Astrocyte of the spinal cord (primary cell): Measurements from ENCODE around the gene ZDHHC4.

Source experiments
- DNase-seq: peaks from one replicate; pipeline ENCODE4 v3.0.0; 2011; ENCODE audit warnings: low read depth, low spot score
- H3K4me3 ChIP-seq: 2 replicates; pipeline ENCODE4 v1.5.1; 2011; ENCODE audit warnings: low read depth, mild to moderate bottlenecking, low read length, moderate library complexity
- CTCF ChIP-seq: IDR thresholded peaks from 2 replicates; pipeline ENCODE4 v1.5.1; 2012; ENCODE audit warnings: low read depth, mild to moderate bottlenecking, low read length, inconsistent platforms
- in situ Hi-C: cut with HindIII; loops from 2 replicates; pipeline ENCODE4 v1.10.0; 2017; ENCODE audit warnings: low sequenced_read_pairs

The ZDHHC4 gene

GRCh38 chr7:6562106-6562505, 15.1 kb upstream of the ZDHHC4 start:
- no peak for TF ChIP-seq CTCF
- H3K4me3 ChIP-seq, result no peak overlapping the region
- DNase-seq, result no peak
- in situ Hi-C loops, result no loop called here

GRCh38 chr7:6563936-6564770, 13.1 kb upstream of the ZDHHC4 start:
- no peak overlapping the region for H3K4me3 ChIP-seq
- no peak for DNase-seq
- TF ChIP-seq CTCF, result no peak
- in situ Hi-C loops, result no loop called here

- in situ Hi-C loops, result no loop called here
- no peak for TF ChIP-seq CTCF
- no peak for DNase-seq
- H3K4me3 ChIP-seq, result no peak overlapping the region
Observed at GRCh38 chr7:6565655-6566054, 11.6 kb upstream of the ZDHHC4 start.

- DNase-seq, result no peak
- no peak overlapping the region for H3K4me3 ChIP-seq
- in situ Hi-C loops, result no loop called here
- TF ChIP-seq CTCF, result no peak
Observed at GRCh38 chr7:6567886-6568285, 9.4 kb upstream of the ZDHHC4 start.

GRCh38 chr7:6571160-6571779, 6.0 kb upstream of the ZDHHC4 start:
- no peak overlapping the region for H3K4me3 ChIP-seq
- no peak for DNase-seq
- in situ Hi-C loops, result no loop called here

More at GRCh38 chr7:6571160-6571779, 6.0 kb upstream of the ZDHHC4 start:
- no peak for TF ChIP-seq CTCF
